IPS DF 6.9 (cell line): ENCODE results near the gene INPP4B.

Source experiments
- DNase-seq: peaks from one replicate; pipeline ENCODE4 v3.0.0-alpha.2; 2013; ENCODE audit warnings: low read depth, low spot score
- H3K27ac ChIP-seq: one replicate; pipeline ENCODE4 v1.5.1; 2013; ENCODE audit warnings: low read length, control low read depth
- H3K27me3 ChIP-seq: 2 replicates; pipeline ENCODE4 v1.6.1; 2013; ENCODE audit warnings: mild to moderate bottlenecking, low read length; ENCODE audit not compliant: control insufficient read depth, insufficient read depth
- H3K36me3 ChIP-seq: 2 replicates; pipeline ENCODE4 v1.6.1; 2013; ENCODE audit warnings: low read length; ENCODE audit not compliant: control insufficient read depth, insufficient read depth
- H3K4me1 ChIP-seq: 2 replicates; pipeline ENCODE4 v1.6.1; 2013; ENCODE audit warnings: low read length; ENCODE audit not compliant: control insufficient read depth, insufficient read depth
- H3K4me3 ChIP-seq: 2 replicates; pipeline ENCODE4 v1.5.1; 2013; ENCODE audit warnings: mild to moderate bottlenecking, low read length
- H3K9me3 ChIP-seq: 2 replicates; pipeline ENCODE4 v1.6.1; 2013; ENCODE audit warnings: low read length, inconsistent platforms; ENCODE audit not compliant: control insufficient read depth, insufficient read depth
- whole genome bisulfite sequencing: extraction: QIAGEN DNeasy Blood & Tissue Kit; methylation state at CpG from one replicate; pipeline ENCODE4 v1.1.7; 2013; ENCODE audit warnings: mixed read lengths, missing lambda C conversion rate; ENCODE audit not compliant: insufficient read length, insufficient coverage; 5-methylcytosine and 5-hydroxymethylcytosine counted together

Gene INPP4B

DNA sequence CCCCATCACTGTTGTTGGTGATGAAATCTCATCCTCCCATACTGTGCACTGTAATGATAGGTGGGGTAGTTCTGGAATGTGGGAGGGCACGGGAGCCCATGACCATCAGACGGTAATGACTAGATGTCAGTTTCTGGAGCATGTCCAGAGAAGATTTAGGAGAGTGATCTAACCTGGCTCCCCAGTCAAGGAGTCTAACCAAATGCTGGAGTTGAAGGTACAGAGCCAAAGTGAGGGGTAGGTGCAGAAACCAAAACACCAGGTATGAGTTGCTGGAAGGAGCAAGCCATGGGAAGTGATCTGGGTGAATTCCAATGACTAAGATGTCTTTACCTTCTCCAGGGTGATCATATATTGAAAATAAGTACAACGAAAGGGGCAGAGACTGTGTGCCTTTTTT, 296.9 kb downstream of the INPP4B start:
- Histone ChIP-seq H3K4me1 (peaks cover 2% of the 10 kb centered on the region; the same call in 1 of the 2 replicates), H3K4me3 (no peak overlapping the region), H3K9me3 (no peaks in the 10 kb centered on the region), H3K27me3 (no peaks in the 10 kb centered on the region), H3K36me3 (no peaks in the 10 kb centered on the region), H3K27ac (no peak overlapping the region)
- DNase-seq = no peak
- no CpG with 5 or more reads among the region's 3 CpGs for WGBS

DNA sequence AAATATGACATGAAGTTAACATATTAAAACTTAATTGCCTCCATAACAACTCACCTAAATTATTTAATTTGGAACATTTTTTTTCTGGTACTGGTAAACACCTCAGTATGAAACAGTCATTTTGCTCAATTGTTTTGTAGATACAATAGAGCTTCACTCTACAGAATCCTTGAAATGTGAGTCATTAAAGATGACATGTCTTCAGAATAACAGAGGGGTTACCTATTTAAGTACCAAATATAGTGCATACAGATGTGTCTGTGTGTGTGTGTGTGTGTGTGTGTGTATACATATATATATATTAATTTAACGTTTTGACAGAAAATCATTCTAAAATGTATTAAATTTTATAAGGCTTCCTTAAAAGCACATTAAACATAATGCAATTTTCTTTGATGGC, 297.6 kb downstream of the INPP4B start:
- Histone ChIP-seq H3K27me3 (no peaks in the 10 kb centered on the region), H3K27ac (no peak overlapping the region), H3K36me3 (no peaks in the 10 kb centered on the region), H3K4me1 (peaks cover 2% of the 10 kb centered on the region; the same call in 1 of the 2 replicates), H3K4me3 (no peak overlapping the region), H3K9me3 (no peaks in the 10 kb centered on the region)
- DNase-seq = no peak
- WGBS = no CpG with 5 or more reads among the region's 1 CpG

DNA sequence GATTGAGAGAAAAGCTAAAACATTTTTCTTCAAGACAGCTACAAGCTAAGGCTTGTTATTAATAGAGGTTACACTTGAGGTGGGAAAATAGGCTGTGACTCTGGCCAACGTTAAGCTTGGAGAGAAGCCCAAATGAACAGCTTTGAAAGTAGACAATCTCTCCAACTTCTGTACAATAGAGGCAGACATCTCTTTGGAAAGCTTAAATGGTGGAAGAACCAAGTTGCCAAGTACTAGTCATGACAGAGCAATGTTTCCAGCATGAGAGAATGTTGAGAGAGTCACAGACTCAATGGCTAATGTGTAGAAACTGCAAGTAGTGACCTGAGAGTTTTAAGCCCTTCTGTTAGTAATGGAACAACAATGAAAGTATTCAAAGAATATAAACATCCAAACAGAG, 298.1 kb downstream of the INPP4B start:
- peaks cover 2% of the 10 kb centered on the region; the same call in 1 of the 2 replicates for H3K4me1 ChIP-seq
- H3K36me3 ChIP-seq = no peaks in the 10 kb centered on the region
- no peak overlapping the region for H3K4me3 ChIP-seq
- no peak overlapping the region for H3K27ac ChIP-seq
- H3K9me3 ChIP-seq = no peaks in the 10 kb centered on the region
- DNase-seq = no peak
- H3K27me3 ChIP-seq = no peaks in the 10 kb centered on the region
- WGBS = no CpG with 5 or more reads among the region's 1 CpG

DNA sequence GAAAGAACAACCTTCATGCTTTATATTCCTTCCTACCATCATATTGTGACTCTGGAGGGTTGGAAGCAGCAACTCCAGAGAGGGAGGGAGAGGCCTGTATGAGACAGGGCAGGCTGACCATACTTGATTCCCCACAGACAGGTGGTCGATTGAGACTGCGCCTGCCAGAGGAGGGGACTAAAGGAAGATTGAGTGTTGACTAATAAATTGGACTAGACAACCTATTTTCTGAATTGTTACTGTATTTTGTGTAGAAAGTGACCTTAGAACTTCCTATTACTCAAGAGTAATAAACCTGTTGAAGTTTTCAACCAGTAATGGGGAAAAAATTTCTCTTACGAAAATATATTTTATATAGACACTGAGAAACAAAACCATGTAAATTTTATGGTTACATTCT, 301.5 kb downstream of the INPP4B start:
- no CpG with 5 or more reads among the region's 3 CpGs for WGBS
- no peak overlapping the region for H3K4me3 ChIP-seq
- no peaks in the 10 kb centered on the region for H3K36me3 ChIP-seq
- no peak overlapping the region for H3K27ac ChIP-seq
- no peaks in the 10 kb centered on the region for H3K27me3 ChIP-seq
- no peak for DNase-seq
- H3K4me1 ChIP-seq = no peaks in the 10 kb centered on the region; the same call in 1 of the 2 replicates
- no peaks in the 10 kb centered on the region for H3K9me3 ChIP-seq

DNA sequence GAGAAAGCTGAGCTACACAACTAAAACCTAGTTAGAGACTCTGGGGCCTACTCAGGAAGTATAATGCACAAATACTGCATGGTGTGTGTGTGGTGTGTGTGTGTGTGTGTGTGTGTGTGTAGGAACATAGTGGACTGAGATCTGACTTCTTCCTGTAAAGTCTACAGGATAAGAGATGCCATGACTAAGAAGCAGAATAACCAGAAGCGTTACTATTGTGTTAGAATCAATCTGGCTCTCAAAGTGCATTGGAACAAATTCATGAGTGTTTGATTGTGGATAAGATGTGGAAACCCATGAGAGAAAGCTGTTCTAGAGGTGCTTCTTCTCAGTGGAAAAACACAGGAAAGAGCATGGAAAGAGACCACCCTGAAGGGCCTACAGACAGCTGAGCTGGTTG, 302.1 kb downstream of the INPP4B start:
- WGBS = no CpG with 5 or more reads among the region's 1 CpG
- Histone ChIP-seq H3K27ac (no peak overlapping the region), H3K27me3 (no peaks in the 10 kb centered on the region), H3K4me1 (no peaks in the 10 kb centered on the region), H3K4me3 (no peak overlapping the region), H3K9me3 (no peaks in the 10 kb centered on the region), H3K36me3 (no peaks in the 10 kb centered on the region)
- no peak for DNase-seq

DNA sequence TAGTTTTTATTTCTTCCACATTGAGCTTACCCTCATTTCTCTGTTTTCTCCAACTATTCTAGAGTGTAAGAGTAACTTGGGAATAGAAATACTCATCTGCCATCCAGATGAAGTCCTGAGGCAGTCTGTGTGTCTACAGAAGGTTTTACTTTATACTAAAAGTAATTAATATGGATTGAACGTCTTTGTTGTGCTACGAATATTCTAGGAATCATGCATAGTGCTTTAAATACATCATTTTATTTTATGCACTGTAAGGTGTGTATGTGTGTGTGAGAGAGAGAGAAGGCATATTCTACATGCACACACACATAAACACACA, 305.7 kb downstream of the INPP4B start:
- Histone ChIP-seq H3K36me3 (no peaks in the 10 kb centered on the region), H3K9me3 (no peaks in the 10 kb centered on the region), H3K27me3 (no peaks in the 10 kb centered on the region), H3K4me3 (no peak overlapping the region), H3K27ac (no peak overlapping the region), H3K4me1 (no peaks in the 10 kb centered on the region)
- no peak for DNase-seq
- no CpG with 5 or more reads among the region's 2 CpGs for WGBS

DNA sequence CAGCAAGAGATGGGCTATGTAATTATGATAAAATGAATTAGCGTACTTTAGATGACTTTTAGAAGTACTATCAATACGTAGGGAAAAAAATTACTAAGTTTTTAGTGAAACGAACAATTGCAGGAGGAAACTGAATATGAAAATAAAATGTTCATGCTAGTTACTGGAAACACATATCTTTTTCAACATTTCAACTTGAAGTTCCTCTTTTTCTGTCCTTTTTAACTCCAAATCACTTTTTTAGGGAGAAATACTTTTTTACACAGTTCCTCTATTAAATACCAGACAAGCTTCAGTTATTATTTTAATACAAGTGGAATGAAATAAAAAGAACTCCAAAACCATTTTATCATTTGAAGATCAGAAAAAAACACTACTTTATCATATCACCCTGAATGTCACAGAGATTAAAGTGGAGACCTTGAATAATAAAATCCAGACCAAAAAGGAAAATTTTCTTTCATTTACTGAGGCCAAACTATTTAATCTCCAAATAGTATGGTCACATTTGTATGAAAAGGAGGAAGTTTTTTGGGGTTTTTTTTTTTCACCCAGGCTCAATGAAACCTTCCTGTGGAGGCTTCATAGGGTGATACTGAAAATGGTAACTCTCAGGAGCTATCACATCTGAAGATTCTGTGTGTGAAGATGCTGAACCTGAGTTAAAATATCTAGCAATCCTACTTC, 306.2 kb downstream of the INPP4B start:
- DNase-seq = no peak
- Histone ChIP-seq H3K36me3 (no peaks in the 10 kb centered on the region), H3K9me3 (no peaks in the 10 kb centered on the region), H3K4me3 (no peak overlapping the region), H3K27me3 (no peaks in the 10 kb centered on the region), H3K27ac (no peak overlapping the region), H3K4me1 (no peaks in the 10 kb centered on the region)
- no CpG with 5 or more reads among the region's 3 CpGs for WGBS

DNA sequence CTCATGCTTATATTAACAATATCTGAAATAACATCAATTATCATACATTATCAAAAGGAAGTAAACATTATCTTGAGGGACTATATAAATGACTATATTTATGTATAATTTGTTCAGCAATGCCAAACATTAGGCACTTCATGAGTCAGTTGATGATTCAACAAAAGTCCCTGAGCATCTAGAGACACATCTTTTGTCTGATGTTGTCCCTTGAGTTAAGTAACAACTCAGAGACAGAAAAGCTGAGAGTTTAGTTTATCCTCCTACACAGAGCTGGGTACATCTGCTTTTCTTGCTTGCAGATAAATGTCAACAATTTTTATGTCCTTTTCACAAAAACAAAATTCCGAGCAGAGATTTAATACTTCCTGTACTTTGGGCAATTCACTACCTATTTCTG, 311.1 kb downstream of the INPP4B start:
- WGBS = no CpG with 5 or more reads among the region's 1 CpG

DNA sequence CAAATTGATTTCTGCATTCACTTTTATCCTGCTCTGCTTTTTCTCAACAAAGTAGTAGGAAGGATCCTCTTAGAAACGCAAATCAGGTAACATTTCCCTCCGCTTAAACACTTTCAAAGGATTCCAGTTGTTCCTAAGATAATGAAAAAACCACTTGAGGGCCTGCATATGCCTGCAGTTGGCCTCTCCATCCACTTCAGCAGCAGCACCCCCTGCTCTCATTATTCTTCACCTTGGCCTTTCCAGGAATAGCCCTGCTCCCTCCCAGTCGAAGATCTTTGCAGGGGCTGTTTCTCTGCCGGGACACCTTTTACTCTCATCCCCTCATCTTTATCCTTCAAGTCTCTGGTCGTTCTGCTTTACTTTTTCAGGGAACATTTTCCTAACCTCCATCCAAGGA, 314.0 kb downstream of the INPP4B start:
- no peak for DNase-seq
- Histone ChIP-seq H3K27ac (no peak overlapping the region), H3K4me1 (peaks cover 2% of the 10 kb centered on the region; the same call in 1 of the 2 replicates), H3K36me3 (no peaks in the 10 kb centered on the region), H3K4me3 (no peak overlapping the region), H3K9me3 (no peaks in the 10 kb centered on the region), H3K27me3 (no peaks in the 10 kb centered on the region)
- WGBS = no CpG with 5 or more reads among the region's 5 CpGs

More for the DNA sequence above, 311.1 kb downstream of the INPP4B start:
- Histone ChIP-seq H3K4me3 (no peak overlapping the region), H3K9me3 (no peaks in the 10 kb centered on the region), H3K27ac (no peak overlapping the region), H3K4me1 (peaks cover 2% of the 10 kb centered on the region; the same call in 1 of the 2 replicates), H3K27me3 (no peaks in the 10 kb centered on the region), H3K36me3 (no peaks in the 10 kb centered on the region)
- no peak for DNase-seq

DNA sequence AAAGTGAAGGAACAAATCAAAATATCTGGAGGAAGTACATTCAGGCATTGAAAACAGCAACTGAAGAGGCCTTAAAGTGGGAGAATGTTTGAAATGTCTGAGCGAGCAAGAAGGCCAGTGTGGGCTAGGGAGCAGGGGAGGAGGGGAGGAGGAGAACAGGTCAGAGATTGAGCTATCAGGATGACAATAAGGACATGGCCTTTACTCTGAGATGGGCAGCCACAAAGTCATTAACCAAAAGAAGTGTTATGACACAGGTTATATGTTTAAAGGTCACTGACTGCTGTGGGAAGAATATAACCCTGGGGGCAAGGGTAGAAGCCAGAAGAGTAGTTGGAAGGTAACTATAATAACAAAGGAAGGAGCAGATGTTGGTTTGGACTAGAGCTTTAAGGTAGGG, 315.4 kb downstream of the INPP4B start:
- DNase-seq = no peak
- H3K9me3 ChIP-seq = no peaks in the 10 kb centered on the region
- H3K36me3 ChIP-seq = no peaks in the 10 kb centered on the region
- no peak overlapping the region for H3K27ac ChIP-seq
- no CpG with 5 or more reads among the region's 1 CpG for WGBS
- no peaks in the 10 kb centered on the region for H3K27me3 ChIP-seq
- no peak overlapping the region for H3K4me3 ChIP-seq
- peaks cover 2% of the 10 kb centered on the region; the same call in 1 of the 2 replicates for H3K4me1 ChIP-seq

DNA sequence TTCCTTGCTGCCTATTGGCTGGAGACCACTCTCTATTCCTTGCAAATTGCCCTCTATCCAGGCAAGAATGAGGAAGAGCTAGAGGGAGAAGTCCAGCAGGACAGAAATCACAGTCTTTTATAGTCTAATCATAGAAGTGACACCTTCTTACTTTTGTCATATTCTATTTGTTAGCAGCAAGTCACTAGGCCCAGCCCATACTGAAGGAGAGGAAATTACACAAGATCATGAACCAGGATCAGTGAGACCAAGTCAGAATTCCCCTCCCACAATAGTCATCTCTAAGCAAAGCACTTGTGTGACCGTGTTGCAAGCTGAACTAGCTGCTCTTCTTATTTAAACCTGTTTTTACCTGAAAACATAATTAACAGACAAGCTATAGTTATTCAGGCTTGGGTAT, 317.7 kb downstream of the INPP4B start:
- peaks cover 2% of the 10 kb centered on the region; the same call in 1 of the 2 replicates for H3K4me1 ChIP-seq
- no peak for DNase-seq
- H3K27me3 ChIP-seq = no peaks in the 10 kb centered on the region
- H3K27ac ChIP-seq = no peak overlapping the region
- H3K36me3 ChIP-seq = no peaks in the 10 kb centered on the region
- no peak overlapping the region for H3K4me3 ChIP-seq
- no CpG with 5 or more reads among the region's 1 CpG for WGBS
- H3K9me3 ChIP-seq = no peaks in the 10 kb centered on the region
